ENCODE measurements around the gene MPRIP. TPM values are rescaled to one million over a fixed set of nuclear protein-coding genes. Genes with fewer than 3 reads are reported as not detected.

Gene MPRIP
- total and polyA plus RNA-seq, 2 of the 13 experiments (the other 11 are each of a cell fraction or from before 2014, with no cell fraction given) = 50.2 to 52.4 TPM

DNA sequence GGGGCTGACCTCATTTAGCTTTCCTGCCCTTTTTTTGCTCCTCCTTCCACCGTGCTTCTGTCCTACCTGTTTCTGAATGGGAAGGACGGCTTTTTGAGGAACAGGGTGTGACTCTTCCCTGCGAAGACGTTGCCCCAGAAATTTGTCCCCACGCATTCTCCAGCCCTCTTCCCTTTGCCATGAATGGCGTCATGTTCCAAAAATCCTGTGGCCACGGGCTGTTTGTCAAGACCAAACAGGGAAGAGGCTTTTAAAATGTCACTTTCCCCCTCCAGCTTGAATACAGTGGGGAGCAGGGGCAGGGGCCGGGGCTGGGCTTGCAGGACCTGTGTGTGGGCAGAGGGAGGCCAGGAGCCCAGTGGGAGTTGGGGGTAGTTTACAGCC is 13.9 kb downstream of the MPRIP start:
- no peaks in the 10 kb centered on the region for H3K9me3 ChIP-seq (ENCODE audit: low read length)
- TF ChIP-seq AHR (CRISPR knock-in tag; IDR thresholded peaks at IDR 0.05) = no peak
- no peak for TF ChIP-seq SKI (IDR thresholded peaks at IDR 0.05; ENCODE audit: partially characterized antibody)
- TF ChIP-seq, protein P1, sequence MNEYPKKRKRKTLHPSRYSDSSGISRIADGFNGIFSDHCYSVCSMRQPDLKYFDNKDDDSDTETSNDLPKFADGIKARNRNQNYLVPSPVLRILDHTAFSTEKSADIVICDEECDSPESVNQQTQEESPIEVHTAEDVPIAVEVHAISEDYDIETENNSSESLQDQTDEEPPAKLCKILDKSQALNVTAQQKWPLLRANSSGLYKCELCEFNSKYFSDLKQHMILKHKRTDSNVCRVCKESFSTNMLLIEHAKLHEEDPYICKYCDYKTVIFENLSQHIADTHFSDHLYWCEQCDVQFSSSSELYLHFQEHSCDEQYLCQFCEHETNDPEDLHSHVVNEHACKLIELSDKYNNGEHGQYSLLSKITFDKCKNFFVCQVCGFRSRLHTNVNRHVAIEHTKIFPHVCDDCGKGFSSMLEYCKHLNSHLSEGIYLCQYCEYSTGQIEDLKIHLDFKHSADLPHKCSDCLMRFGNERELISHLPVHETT (CRISPR knock-in tag; conservative IDR thresholded peaks at IDR 0.05) = no peak
- TF ChIP-seq ZNF224 (CRISPR knock-in tag; IDR thresholded peaks at IDR 0.05) = no peak
- TF ChIP-seq, protein P2, sequence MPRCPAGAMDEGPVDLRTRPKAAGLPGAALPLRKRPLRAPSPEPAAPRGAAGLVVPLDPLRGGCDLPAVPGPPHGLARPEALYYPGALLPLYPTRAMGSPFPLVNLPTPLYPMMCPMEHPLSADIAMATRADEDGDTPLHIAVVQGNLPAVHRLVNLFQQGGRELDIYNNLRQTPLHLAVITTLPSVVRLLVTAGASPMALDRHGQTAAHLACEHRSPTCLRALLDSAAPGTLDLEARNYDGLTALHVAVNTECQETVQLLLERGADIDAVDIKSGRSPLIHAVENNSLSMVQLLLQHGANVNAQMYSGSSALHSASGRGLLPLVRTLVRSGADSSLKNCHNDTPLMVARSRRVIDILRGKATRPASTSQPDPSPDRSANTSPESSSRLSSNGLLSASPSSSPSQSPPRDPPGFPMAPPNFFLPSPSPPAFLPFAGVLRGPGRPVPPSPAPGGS (CRISPR knock-in tag; IDR thresholded peaks at IDR 0.05) = no peak
- TF ChIP-seq E2F5 (CRISPR knock-in tag; conservative IDR thresholded peaks at IDR 0.05) = no peak
- TF ChIP-seq, protein P3, sequence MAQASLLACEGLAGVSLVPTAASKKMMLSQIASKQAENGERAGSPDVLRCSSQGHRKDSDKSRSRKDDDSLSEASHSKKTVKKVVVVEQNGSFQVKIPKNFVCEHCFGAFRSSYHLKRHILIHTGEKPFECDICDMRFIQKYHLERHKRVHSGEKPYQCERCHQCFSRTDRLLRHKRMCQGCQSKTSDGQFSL (CRISPR knock-in tag; IDR thresholded peaks at IDR 0.05) = no peak
- no peak for TF ChIP-seq IRF2 (CRISPR knock-in tag; IDR thresholded peaks at IDR 0.05)
- no peak for TF ChIP-seq ZNF530 (CRISPR knock-in tag; IDR thresholded peaks at IDR 0.05; ENCODE audit: low read depth)
- no peak for TF ChIP-seq ZFP36L2 (CRISPR knock-in tag; IDR thresholded peaks at IDR 0.05)
- TF ChIP-seq ARID2 (CRISPR knock-in tag; IDR thresholded peaks at IDR 0.05; ENCODE audit: borderline replicate concordance) = no peak
- no peak for TF ChIP-seq ZNF232 (CRISPR knock-in tag; IDR thresholded peaks at IDR 0.05; ENCODE audit: borderline replicate concordance)
- TF ChIP-seq TCF7L2 (IDR thresholded peaks at IDR 0.05; ENCODE audit: low read depth, low read length) = no peak
- no peak for TF ChIP-seq ZNF512B (CRISPR knock-in tag; IDR thresholded peaks at IDR 0.05; ENCODE audit: borderline replicate concordance)
- TF ChIP-seq, protein P4, sequence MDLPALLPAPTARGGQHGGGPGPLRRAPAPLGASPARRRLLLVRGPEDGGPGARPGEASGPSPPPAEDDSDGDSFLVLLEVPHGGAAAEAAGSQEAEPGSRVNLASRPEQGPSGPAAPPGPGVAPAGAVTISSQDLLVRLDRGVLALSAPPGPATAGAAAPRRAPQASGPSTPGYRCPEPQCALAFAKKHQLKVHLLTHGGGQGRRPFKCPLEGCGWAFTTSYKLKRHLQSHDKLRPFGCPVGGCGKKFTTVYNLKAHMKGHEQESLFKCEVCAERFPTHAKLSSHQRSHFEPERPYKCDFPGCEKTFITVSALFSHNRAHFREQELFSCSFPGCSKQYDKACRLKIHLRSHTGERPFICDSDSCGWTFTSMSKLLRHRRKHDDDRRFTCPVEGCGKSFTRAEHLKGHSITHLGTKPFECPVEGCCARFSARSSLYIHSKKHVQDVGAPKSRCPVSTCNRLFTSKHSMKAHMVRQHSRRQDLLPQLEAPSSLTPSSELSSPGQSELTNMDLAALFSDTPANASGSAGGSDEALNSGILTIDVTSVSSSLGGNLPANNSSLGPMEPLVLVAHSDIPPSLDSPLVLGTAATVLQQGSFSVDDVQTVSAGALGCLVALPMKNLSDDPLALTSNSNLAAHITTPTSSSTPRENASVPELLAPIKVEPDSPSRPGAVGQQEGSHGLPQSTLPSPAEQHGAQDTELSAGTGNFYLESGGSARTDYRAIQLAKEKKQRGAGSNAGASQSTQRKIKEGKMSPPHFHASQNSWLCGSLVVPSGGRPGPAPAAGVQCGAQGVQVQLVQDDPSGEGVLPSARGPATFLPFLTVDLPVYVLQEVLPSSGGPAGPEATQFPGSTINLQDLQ (CRISPR knock-in tag; IDR thresholded peaks at IDR 0.05) = no peak
- no peak for TF ChIP-seq ZMAT5 (CRISPR knock-in tag; IDR thresholded peaks at IDR 0.05; ENCODE audit: borderline replicate concordance, low read depth)

More for the DNA sequence above, 13.9 kb downstream of the MPRIP start:
- H2AFZ ChIP-seq (ENCODE audit: low read length) = no peak overlapping the region
- no peak for ATAC-seq
- DNase-seq (ENCODE audit: low spot score) = no peak
- H3K4me2 ChIP-seq (ENCODE audit: low read depth, low read length) = no peak overlapping the region
- FAIRE-seq = no peak
- H3K79me2 ChIP-seq (ENCODE audit: insufficient read depth, low read length) = peaks cover 35% of the 10 kb centered on the region
- 95% methylated on average over 8 of the region's 8 CpGs for WGBS (ENCODE audit: low lambda C conversion rate)
- H4K20me1 ChIP-seq (ENCODE audit: insufficient read depth, low read length) = peaks cover 6% of the 10 kb centered on the region; the same call in 1 of the 2 replicates
- in situ Hi-C loops (cut with HindIII; ENCODE audit: extremely low pct_ligation_motif_present, low pct_unique_long_range_greater_than_20kb) (no loop called here), intact Hi-C loops (cut with micrococcal nuclease; ENCODE audit: unreplicated experiment) (no loop called here)
- CTCF ChIA-PET (ENCODE audit: low intra/inter-chr PET ratio, low total read pairs) = no interaction called here
- no peak overlapping the region for H3K4me3 ChIP-seq (replicated peaks in 1 of 3; ENCODE audit: insufficient read depth in 1 of 3, low read depth in 2 of 3, low read length in 3 of 3)
- H3K27me3 ChIP-seq (ENCODE audit: control insufficient read depth in 1 of 2, insufficient read depth in 2 of 2, low read length in 2 of 2) = no peaks in the 10 kb centered on the region
- H3K9ac ChIP-seq (ENCODE audit: insufficient read depth, low read depth, low read length) = no peak overlapping the region
- POLR2A ChIA-PET = no interaction called here
- BruUV-seq (replicated peaks) = no TSS peak
- H3K36me3 ChIP-seq (replicated peaks in 1 of 2; ENCODE audit: control insufficient read depth in 1 of 2, insufficient read depth in 2 of 2, low read length in 2 of 2) = peaks cover 2 to 6% of the 10 kb centered on the region in 2 experiments; a peak in 2 of 5 replicates
- peaks cover 21% of the 10 kb centered on the region for H3K4me1 ChIP-seq (ENCODE audit: insufficient read depth, low read length)
- H3K27ac ChIP-seq (ENCODE audit: extremely low read length, insufficient read depth, low read length) = no peak overlapping the region
